Stimulated activated CD8-positive, alpha-beta memory T cell treated with anti-CD3 and anti-CD28 coated beads, Interleukin-15, amount 100 ng/mL, for 48 hours (primary cell): Measurements from ENCODE around the gene NFIX.
A peak's percentile ranks its signal among the peaks of the same experiment; 100 is the strongest.

Source experiments
- DNase-seq, 2 donors: peaks; one replicate each; pipeline ENCODE4 v3.0.0-alpha.2; 2020; ENCODE audit warnings: low read depth in 2 of 2

NFIX gene

DNA sequence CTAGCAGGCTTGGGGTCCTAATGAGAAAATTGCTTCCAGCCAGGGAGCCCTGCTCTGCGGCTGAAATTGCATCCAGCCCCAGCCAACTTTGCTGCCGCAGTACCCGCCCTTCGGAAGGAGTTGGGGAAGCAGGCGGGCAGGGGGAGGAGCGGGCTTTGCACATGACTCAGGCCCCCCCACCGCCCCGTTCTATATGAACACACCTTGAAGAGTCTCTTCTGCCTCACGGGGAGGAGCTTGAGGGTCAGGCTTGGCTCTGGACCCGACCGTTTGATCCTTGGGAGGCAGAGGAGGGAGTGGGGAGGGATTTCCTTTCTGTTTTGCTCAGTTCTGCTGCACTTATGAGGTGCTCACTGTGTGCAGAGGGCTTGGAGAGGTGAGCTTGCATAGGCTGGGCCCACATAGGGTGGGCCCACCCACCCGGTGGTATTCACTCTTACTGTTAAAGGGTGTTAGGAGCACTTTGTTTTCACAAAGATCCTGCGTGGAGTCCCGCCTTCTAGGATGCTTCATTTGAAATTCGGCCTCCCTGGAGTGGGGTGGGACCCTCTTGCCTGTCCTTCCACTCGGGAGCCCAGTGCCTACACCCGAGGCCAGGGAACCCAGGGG lies 60.9 kb downstream of the NFIX start:
- no peak for DNase-seq

DNA sequence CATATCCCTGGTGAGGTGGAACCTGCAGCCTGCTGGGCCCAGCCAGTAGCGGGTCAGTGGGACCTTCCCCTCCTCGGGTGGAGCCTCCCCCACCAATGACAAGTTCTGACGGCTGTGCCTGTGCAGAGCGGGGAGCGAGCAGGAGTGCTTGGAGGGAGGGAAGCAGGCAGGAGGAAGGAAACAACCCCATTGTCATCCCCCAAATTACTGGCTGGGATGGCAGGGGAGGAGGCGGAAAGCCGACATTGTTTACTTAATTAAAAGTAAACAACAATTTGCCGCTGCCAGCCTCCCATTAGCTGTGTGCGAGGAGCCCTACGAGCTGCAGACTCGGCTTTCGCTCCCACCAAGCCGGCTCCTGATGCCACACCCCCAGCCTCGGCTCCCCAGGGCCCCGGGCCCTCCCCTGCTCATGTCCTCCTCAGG lies 61.9 kb downstream of the NFIX start:
- DNase-seq = no peak

DNA sequence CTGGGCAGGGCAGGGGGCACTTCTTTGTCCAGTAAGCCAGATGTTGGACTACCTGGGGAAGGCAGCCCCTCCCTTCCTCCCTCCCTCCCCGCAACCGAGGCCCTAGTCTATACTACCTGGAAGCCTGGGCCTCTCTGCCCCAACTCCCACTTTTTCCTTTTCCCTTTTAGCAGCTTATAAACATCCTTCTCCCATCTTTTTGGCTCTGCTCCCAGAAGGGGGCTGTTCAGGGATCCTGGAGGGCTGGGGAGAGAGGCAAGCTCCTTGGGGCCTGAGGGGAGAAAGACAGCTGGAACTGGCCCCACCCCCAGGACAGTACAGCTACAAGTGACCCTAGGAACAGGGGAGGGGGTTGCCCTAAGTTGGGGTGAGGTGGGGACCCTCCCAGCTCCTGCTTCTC lies 62.5 kb downstream of the NFIX start:
- DNase-seq = no peak

DNA sequence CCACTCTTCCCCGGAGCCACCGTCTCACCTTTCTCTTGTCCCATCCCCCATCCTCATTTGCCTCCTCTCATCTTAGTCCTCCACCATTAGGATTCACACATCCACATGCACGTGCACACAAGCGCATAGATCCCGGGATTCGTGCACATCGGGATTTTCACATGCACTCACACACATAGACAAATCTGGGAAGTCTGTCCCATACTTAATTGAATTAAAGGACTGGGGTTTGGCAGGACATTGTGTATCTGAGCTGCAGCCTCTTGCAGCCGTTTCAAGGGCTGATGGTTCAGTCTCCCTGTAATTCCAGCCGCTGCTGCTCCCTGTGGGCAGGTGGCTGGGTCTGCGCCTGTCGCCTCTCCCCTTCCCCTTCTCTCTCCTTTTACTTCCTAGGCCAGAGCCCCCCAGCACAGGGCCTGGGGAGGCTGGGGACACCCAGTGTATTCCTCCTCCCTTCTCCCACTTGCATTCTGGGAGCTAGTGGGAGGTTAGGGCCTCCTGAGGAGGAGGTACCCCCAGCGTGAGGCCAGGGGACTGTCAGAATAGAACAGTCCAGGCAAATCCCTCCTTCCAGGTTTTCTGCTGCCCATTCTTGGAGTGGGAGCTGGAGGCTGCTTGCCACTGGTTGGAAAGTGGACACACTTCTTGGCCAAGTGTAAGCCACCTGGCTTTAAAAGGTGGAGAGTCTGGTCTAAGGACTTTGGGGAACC lies 63.8 kb downstream of the NFIX start:
- DNase-seq = no peak

DNA sequence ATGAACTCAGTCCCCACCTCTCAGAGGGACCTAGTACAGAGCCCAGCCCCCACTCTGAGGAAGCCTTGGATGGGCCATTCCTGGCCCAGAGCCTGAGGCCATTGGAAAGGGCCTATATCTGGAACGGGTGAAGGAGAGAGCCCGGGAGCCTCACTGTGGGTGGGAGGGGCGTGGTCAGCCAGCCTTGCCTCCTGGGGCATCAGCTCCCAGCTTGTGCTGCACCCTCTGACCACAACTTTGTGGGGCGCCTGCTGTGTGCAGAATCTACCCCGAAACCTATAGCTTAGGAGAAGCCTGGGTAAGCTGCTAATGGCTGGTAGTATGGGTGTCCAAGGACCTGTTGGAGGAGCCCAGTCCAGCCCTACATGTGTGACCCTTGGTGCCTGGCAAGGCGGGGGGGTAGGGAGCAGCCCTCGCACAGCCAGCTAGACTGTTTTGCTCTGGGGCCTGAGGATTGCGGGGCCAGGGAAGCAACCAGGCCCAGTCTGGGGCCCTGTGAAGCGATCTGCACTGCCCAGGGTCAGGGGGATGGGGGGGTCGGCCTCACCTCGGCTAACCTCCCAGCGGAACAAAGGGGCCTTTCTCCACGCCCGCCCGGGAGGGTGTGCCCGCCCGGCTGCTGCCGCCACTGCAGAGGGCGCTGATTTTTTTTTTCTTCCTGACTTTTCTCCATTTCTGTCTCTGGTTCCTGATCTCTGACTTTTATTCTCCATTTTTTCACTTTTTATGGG lies 65.1 kb downstream of the NFIX start:
- no peak for DNase-seq

DNA sequence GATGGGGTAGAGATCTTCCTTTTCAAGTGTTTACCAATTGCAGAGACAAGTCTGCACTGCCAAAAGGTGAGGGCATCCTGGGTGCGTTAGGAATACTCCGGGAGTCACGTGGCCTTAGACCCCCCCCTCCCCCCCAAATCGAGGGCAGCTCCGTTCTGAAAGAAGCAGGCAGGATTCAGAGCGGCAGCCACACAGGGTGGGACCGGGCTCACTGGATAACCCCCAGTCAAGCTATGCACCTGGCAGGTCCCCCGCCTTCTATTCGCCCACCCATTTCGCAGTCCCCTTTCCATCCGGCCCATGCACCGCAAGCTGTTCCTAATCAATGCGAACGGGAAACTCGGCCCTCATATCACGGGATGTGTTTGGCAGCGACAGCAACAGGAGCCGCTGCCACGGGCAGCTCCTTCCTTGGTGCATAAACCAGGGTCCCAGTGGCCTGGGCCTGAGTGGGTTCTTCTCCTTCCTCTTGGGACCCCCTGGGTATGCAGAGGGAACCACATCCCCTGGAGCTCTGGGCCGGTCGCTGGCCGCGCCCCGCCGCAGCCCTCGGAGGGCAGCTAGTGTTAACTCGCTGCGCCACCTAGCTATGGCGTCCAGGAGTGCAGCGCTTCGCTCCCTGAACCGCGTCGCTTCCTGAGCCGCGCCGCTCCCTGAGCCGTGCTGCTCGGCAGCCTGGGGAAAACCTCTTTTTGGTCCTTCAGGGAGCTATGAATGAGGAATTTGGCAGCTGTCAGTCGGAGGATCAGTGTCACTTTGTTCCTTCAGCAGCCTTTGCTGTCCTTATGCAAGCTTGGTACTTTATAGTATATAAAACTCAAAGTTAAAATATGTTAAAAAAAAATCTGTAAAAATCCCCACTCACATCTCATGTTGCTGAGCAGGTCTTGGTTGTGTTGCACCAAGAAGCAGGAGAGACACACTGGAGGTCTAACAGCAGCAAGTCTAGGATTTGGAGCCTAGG lies 66.0 kb downstream of the NFIX start:
- DNase-seq = peak; percentile 62 to 64

DNA sequence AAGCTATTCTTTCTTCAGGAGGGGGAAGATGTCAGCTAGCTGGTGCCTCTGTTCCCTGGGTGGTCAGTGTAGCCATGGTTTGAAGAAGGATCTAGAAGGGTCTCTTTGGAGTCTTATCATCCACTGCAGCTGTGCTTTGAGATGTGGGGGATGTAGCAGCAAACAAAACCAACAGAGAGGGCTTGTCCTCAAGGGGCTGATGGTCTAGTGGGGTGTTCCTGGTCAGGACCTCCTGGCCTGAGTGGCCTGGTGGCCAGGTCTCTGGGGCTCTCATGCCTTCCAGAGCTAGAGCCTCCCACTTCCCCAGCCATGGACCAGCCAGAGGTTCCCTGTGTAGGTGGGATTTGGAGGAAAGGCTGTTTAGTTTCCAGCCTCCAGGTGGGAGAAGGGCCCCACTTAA lies 67.0 kb downstream of the NFIX start:
- DNase-seq = no peak

DNA sequence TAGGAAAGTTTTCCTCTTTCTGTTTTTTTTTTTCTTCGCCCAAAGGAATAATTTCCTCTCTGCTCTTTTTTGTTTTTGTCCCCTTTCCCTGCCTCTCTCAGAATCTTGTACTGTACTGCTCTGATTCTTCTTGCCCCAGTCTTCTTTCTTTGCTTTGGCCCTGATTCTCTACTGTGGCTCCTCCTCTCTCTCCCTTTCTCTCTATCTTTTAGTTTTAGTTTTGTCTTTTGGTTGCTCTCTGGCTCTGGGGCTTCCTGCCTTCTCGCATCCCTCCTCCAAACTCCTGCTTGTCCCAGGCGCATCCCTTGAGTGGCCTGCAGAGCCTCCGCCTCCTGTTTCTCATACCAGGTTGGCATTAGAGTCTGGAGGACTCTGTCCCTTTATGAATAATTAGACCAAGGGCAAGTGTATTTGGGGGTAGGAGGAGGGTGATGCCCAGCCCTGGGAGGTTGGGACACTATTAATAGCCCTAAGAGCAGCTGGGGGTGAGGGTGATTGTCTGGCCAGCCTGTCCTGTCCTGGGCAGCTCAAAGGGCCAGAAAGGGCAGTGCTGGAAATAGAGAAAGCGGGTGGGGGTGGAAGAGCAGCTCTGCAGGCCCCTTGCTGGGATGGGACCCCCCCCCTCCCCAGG lies 68.3 kb downstream of the NFIX start:
- DNase-seq = no peak

DNA sequence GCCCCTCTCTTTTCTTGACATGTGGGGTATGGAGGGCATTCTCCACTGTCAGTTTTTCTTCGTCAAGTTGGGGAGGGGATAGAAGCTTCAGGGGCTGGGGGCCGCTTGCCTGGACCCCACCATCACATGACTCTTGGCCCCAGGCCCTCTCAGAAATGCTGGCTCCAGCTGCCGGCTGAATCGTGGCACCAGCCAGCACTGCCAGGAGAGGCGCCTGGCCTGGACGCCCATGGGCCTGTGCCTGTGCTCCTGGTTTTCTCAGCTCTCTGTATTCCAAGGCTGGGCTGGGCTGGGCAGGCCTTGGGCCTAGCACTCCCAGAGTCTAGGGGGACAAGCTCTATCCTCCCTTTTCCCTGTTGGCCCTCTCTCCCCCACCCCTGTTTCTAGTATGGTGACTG lies 68.8 kb downstream of the NFIX start:
- DNase-seq = no peak

DNA sequence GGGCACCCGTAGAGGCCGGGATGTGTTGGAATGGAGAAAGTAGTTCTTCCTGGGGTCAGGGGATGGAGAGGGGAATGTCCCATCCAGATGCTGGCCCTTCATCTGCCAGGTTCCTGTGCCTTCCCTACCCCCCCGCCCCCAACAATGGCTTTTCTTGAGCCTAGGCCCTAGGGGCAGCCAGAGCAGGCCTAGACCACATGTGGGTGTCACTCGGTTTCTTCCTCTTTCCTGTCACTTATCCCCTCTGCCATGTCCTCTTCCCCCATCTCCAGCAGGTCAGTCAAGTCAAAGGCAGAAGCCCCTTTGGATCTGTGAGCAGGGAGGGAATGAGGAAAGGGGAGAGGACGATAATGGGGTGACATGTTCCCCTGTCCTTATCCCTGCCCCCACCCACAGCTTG lies 71.0 kb downstream of the NFIX start:
- DNase-seq = no peak

DNA sequence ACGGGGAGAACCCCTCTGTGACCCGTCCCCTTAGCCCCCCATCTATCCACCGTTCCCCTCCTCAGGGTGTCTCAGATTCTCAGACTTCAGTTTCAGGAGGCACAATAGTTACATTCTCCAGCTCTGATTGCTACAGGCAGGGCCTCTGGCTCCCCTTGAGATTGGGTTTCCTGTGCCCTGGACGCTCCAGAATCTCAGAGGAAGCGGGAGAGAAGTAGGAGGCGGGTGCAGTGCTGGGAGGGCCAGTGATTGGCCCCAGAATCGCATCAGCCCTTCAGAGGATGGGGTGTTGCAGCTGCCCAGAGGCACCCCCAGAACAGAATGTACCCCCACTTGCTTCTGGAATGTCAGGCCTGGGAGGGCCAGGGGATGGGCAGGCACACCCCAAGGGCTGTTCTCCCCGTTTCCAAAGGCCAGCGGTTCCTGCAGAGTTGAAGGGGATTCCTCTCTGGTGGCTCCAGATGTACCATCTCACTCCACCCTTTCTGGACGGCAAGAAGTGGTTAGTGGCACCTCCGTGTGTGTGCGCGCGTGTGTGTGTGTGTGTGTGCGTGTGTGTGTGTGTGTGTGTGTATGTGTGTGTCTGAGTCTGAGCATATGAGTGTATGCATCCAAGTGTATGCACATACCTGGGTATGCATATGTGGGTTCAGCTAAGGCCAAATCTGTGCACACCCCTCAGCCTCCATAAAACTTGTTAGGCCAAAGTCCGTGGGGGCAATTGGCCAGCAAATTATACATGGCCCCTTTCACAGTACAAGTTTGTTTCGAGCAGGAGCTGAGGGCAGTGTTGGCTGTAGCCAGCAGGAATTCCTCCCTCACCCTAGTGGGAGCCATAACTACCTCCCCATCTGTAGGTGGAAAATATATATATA lies 71.9 kb downstream of the NFIX start:
- no peak for DNase-seq

DNA sequence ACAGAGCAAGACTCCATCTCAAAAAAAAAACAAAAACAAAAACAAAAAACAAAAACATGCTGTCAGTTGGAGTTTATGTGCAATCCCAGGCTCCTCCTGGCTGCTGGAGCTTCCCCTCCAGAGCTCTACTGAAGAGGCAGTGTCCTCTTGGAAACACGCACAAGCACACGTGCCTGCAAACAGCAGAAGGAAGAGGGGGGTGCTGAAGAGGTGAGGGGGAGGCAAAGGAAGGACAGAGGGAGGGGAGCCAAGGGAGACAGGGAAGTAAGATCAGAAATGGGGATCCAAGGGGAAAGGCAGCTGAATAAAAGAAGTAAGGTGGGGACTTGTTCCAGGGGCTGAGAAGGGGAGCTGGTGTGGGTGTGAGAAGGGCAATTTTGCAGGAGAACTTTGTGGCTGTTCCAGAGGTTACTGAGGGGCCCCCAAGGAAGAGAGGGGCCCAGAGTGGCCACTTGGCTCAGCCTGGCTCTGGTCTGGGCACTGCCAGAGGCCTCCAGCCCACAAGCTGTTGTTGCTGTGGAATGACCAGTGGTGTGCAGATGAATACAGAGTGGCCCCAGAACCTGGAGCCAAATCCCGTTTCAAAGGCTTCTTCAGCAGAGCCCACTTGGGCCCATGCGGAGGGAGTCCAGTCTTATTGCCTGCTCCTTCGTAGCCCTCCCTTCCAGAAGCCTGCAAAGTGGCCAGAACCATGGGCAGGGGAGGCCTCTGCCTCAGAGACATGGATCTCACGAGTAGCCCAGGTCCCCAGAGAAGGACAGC lies 73.0 kb downstream of the NFIX start:
- DNase-seq = no peak

DNA sequence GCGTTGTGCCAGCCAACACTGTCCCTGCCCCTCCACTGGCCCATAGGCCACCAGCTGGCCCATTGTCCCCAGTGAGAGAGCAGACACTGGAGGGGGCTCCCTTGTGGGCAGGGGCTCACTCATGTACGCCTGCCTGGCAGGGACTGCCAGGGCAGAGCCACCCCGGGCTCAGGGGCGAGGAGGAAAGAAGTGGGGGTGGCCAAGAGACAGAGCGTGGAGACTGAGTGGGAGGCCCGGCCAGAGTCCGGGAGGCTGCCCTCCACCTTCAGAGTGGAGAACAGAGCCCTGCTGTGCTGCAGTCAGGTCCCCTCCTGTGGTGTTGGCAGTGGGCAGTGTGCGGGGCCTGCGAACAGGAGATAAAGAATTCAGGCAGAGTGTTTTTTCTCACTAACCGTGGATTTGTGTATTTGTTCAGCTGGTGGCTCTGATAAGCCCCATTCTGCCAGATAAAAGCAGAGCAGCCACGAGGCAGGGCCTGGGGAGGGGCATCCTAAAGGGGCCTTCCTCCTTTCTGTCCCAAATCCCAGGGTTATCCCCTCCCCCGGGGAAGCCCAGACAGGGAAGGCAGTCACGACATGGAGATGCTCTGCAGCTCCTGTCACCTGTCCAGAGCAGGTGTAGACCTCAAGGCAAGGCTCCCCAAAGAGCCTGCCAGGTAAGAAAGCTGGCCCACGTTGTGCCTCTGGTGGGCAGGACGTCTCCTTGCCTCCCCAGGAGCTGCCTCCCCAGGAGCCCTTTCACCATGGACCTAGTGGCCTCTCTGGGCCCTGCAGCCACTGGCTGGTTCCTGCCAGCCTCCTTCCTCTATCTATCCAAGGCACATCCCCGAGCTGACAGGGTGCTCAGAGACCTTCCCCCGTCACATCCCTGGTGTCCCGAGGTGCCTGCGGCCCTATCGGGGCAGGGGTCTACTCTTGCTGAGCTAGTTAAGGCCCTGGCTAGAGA lies 74.4 kb downstream of the NFIX start:
- DNase-seq = no peak

DNA sequence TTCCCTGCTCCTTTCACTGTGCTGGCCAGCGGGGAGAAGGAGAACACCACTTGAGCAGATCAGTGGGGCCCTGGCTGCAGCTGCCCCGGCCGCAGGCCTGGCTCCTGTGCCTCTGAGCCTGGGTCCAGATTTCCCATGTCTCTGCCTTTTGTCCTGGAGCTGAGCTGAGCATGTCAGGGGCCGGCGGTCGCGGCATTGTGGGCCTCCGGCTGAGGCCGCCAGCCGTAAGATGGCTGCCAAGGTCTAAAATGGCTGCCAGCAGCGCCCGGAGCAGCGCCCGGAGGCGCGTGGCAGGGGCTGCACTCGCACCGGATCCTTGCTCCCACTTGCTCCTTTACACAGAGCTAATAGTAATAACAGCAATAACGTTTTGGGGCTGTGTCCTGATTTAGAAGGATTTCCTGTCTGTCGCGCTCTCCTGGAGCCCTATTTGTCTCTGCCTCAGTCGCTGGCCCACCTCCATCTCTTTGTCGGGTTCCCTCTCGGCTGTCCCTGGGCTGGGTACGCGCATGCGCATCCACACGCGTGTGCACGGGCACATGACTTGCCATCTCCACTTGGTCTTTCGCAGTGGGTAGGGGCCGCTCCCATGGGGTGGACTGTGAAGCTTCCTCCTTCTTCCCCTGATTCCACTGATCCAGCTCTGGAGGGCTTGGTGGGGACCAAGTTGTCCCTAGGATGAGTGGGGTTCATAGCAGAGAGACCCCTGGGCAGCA lies 75.3 kb downstream of the NFIX start:
- no peak for DNase-seq

DNA sequence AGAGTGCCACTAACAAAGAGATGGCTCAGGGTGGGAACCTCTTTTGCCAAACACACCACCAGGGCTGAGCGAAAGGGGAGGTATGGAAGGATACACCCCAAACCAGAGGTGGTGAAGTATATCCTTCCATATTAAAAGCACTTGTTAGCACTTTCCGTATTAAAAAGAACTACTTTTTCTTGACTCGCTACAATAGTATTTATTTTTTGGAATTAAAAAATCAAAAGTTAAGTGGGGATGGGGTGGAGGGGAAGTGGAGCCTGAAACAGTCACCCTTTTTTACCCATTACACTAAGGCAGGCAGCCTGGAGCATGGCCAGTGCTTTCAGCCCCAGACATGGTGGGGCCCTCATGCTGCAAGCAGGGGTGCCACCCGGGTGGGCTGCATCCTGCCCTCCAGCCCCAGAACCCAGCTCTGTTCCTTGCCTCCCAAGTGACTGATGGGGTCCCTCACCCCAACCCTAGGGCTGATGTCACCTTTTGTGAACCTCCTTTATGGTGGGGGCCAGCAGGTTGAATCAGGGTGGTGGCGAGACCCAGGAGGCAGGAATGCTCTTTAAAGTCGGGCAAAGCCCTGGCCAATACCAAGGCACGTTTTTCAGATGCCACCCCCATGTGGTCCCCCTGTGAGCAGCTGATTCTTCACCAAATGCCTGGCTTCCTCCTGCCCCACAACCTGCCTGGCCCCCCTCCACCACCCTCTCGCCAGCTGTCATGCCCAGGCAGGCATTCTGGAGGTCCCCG lies 76.3 kb downstream of the NFIX start:
- no peak for DNase-seq

DNA sequence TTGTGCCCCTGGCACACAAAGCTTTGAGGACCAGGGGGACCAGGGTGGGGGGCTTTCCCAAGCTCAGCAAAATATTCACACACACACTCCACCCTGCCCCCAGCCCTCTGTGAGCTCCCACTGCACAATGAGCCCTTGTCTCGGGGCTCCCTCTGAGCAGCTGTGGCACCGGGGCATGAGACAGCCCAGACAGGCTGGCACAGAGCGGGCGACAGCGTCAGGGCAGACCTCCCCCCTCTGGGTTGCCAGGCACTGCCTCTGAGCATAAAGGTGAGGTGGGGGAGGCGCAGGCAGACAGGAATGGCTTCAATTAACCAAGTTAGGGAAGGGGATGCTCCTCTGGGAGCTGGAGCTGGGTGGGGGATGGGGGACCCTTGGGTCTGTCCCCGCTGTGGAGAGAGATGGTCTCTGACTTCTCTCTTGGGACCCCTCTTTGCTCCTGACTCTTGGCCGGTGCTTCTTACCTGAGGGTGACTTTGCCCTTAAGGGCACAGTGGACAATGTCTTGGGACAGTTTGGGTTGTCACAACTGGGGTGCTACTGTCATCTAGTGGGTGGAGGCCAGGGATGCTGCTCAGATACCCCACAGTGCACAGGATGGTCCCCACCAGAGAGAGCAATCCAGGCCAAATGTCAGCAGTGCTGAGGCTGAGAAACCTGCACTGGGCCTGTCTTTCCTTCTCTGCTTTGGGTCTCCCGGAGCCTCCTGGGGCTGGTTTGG lies 77.1 kb downstream of the NFIX start:
- DNase-seq = no peak

DNA sequence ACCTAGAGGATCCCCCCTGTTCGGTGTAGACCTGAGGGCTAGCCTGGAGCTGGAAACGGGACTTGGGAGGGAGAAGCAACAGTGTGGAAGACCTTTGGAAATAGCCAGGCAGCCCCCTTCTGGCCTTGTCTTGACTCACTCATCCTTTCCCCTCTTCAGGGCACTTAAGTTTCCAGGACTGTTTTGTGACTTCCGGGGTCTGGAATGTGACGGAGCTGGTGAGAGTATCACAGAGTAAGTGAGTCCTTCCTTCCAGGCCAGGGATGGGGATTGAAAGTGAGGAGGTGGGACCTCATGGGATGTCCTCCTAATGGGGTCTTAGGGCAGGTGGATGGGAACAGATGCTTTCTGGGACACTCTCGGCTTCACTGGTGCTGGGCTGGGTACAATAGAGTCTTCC lies 78.0 kb downstream of the NFIX start:
- DNase-seq = no peak
